MG63 (cell line): ENCODE measurements around the gene MUC12. TPM values are rescaled to one million over a fixed set of nuclear protein-coding genes. Genes with fewer than 3 reads are reported as not detected.

ENCODE experiments used
- DNase-seq: peaks from one replicate; pipeline ENCODE4 v3.0.0-alpha.2; 2020
- H3K27me3 ChIP-seq: fragments of 250-450 bp; sonication (Bioruptor Pico); 2 replicates; pipeline ENCODE4 v1.5.1; 2020; ENCODE audit warnings: mild to moderate bottlenecking, moderate library complexity
- H3K36me3 ChIP-seq: fragments of 250-450 bp; sonication (Bioruptor Pico); 2 replicates; pipeline ENCODE4 v1.5.1; 2020; ENCODE audit warnings: mild to moderate bottlenecking, moderate library complexity
- H3K4me3 ChIP-seq: fragments of 250-450 bp; sonication (Bioruptor Pico); 2 replicates; pipeline ENCODE4 v1.5.1; 2020; ENCODE audit warnings: mild to moderate bottlenecking, moderate library complexity
- H3K9me3 ChIP-seq: fragments of 250-450 bp; sonication (Bioruptor Pico); 2 replicates; pipeline ENCODE4 v1.5.1; 2020; ENCODE audit warnings: mild to moderate bottlenecking, moderate library complexity
- total RNA-seq: library from RNA; depleted of rRNA; stranded (reverse); fragments of >200 nt; shearing (Covaris generic); gene quantifications from 2 replicates; pipeline ENCODE4 v1.2.3, GENCODE V29; 2014; ENCODE audit warnings: low replicate concordance

MUC12 gene
- total RNA-seq, 1 experiment from 2014 or later: not detected

GRCh38 chr7:100949933-100950443 is 19.4 kb upstream of the MUC12 start:
- no peak for DNase-seq
- Histone ChIP-seq H3K36me3 (no peaks in the 10 kb centered on the region), H3K9me3 (no peaks in the 10 kb centered on the region), H3K27me3 (no peaks in the 10 kb centered on the region), H3K4me3 (no peak overlapping the region)

- Histone ChIP-seq H3K27me3 (no peaks in the 10 kb centered on the region), H3K4me3 (no peak overlapping the region), H3K9me3 (no peaks in the 10 kb centered on the region), H3K36me3 (no peaks in the 10 kb centered on the region)
- no peak for DNase-seq
These were observed 18.2 kb upstream of the MUC12 start for GRCh38 chr7:100951172-100951571.

DNA sequence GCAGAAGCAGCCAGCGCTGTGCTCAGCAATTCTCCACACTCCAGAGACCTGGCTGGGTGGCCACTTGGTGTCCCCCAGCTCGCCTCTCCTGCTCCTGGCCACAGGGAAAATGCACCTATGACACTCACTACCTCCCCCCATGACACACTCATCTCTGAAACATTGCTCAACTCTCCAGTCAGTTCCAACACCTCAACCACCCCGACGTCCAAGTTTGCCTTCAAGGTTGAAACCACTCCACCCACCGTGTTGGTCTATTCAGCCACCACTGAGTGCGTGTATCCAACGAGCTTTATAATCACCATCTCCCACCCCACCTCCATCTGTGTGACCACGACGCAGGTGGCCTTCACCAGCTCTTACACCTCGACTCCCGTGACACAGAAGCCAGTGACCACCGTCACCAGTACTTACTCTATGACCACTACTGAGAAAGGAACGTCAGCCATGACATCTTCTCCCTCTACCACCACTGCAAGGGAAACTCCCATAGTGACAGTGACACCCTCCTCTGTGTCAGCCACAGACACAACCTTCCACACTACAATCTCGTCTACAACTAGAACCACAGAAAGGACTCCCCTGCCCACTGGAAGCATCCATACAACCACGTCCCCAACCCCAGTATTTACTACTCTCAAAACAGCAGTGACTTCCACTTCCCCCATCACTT is 17.3 kb upstream of the MUC12 start:
- DNase-seq: no peak

GRCh38 chr7:100952641-100953040 is 16.7 kb upstream of the MUC12 start:
- Histone ChIP-seq H3K9me3 (no peaks in the 10 kb centered on the region), H3K4me3 (no peak overlapping the region), H3K36me3 (no peaks in the 10 kb centered on the region), H3K27me3 (peaks cover 3% of the 10 kb centered on the region; the same call in 1 of the 2 replicates)
- DNase-seq: no peak

More for the DNA sequence above, 17.3 kb upstream of the MUC12 start:
- H3K4me3 ChIP-seq: no peak overlapping the region
- H3K27me3 ChIP-seq: peaks cover 3% of the 10 kb centered on the region; the same call in 1 of the 2 replicates
- H3K36me3 ChIP-seq: no peaks in the 10 kb centered on the region
- H3K9me3 ChIP-seq: no peaks in the 10 kb centered on the region

DNA sequence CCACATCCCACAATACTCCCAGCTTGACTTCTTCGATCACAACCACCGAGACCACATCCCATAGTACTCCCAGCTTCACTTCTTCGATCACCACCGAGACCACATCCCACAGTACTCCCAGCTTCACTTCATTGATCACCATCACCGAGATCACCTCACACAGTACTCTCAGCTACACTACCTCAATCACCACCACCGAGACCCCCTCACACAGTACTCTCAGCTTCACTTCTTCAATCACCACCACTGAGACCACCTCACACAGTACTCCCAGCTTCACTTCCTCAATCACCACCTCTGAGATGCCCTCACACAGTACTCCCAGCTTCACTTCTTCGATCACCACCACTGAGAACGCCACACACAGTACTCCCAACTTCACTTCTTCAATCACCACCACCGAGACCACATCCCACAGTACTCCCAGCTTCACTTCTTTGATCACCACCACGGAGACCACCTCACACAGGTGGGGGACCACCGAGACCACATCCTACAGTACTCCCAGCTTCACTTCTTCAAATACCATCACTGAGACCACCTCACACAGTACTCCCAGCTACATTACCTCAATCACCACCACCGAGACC is 11.4 kb upstream of the MUC12 start:
- no peaks in the 10 kb centered on the region for H3K9me3 ChIP-seq
- no peaks in the 10 kb centered on the region for H3K36me3 ChIP-seq
- no peak for DNase-seq
- peaks cover 10% of the 10 kb centered on the region for H3K27me3 ChIP-seq
- H3K4me3 ChIP-seq: no peak overlapping the region

GRCh38 chr7:100959894-100960293 is 9.5 kb upstream of the MUC12 start:
- Histone ChIP-seq H3K4me3 (no peak overlapping the region), H3K36me3 (no peaks in the 10 kb centered on the region), H3K27me3 (peaks cover 20% of the 10 kb centered on the region), H3K9me3 (no peaks in the 10 kb centered on the region)
- no peak for DNase-seq

GRCh38 chr7:100962537-100962936 is 6.8 kb upstream of the MUC12 start:
- Histone ChIP-seq H3K9me3 (no peaks in the 10 kb centered on the region), H3K4me3 (no peak overlapping the region), H3K27me3 (peaks cover 41% of the 10 kb centered on the region), H3K36me3 (no peaks in the 10 kb centered on the region)
- no peak for DNase-seq

- Histone ChIP-seq H3K9me3 (no peaks in the 10 kb centered on the region), H3K4me3 (no peak overlapping the region), H3K27me3 (peaks cover 42% of the 10 kb centered on the region), H3K36me3 (no peaks in the 10 kb centered on the region)
- DNase-seq: no peak
These were observed 6.0 kb upstream of the MUC12 start for GRCh38 chr7:100963386-100963785.

DNA sequence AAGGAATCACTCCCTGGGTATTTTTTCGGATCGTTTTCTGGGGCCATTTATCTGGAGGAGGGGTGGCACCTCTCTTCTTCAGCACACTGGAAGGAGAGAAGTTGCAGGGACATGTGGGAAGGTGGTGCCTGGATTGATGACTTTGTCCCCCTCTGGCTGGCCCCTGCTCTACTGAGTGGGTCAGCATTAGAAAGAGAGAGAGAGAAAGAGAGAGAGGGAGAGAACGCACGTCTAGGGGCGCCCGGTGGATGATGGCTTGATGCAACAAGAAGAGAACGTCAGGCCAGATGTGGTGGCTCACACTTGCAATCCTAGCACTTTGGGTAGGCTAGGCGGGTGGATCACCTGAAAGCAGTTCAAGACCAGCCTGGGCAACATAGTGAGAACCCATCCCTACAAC is 5.5 kb upstream of the MUC12 start:
- H3K4me3 ChIP-seq: no peak overlapping the region
- no peaks in the 10 kb centered on the region for H3K9me3 ChIP-seq
- DNase-seq: no peak
- H3K36me3 ChIP-seq: no peaks in the 10 kb centered on the region
- peaks cover 42% of the 10 kb centered on the region for H3K27me3 ChIP-seq

DNA sequence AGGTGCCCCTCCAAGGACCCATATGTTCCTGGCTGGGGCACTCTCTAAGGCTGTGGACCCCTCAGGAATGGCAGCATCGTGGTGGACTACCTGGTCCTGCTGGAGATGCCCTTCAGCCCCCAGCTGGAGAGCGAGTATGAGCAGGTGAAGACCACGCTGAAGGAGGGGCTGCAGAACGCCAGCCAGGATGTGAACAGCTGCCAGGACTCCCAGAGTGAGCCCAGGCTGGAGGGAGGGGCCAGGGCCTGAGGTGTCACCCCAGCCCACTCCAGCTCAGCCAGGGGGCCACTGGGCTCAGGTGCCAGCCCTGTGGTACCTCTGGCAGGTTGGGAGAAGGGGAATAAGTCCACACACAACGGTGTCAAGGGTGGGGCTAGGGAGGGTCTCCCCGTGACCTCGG is 4.7 kb upstream of the MUC12 start:
- H3K36me3 ChIP-seq: no peaks in the 10 kb centered on the region
- H3K9me3 ChIP-seq: no peaks in the 10 kb centered on the region
- H3K27me3 ChIP-seq: peaks cover 42% of the 10 kb centered on the region
- DNase-seq: no peak
- H3K4me3 ChIP-seq: no peak overlapping the region

DNA sequence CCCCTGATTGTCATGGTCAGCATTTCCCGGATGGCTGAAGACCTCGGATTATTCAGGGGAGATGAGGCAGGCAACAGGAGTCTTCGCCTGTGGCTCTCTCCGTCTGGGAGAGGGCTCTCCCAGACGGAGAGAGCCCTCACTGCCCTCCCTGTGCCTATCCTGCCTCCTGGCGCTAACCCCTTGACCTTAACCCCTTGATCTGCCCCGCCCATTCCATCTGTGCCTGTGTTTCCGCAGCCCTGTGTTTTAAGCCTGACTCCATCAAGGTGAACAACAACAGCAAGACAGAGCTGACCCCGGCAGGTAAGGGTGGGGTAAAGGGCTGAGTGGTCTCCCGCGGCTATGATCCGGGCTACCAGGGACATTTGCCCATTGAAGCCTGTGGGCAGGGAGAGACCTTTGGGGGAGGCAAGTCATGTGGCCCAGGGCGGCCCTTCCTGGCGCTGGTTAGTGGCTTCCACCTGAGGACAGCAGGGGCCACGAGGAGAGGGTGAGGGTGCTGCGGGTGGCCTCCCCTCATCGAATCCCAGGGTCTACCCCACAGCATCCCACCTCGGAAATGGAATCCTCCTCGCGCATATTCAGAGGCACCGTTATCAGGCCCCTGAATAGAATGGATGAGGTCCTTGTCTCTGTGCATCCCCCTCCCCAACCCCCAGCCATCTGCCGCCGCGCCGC is 4.2 kb upstream of the MUC12 start:
- H3K4me3 ChIP-seq: no peak overlapping the region
- H3K9me3 ChIP-seq: no peaks in the 10 kb centered on the region
- H3K27me3 ChIP-seq: peaks cover 40% of the 10 kb centered on the region
- DNase-seq: no peak
- no peaks in the 10 kb centered on the region for H3K36me3 ChIP-seq

DNA sequence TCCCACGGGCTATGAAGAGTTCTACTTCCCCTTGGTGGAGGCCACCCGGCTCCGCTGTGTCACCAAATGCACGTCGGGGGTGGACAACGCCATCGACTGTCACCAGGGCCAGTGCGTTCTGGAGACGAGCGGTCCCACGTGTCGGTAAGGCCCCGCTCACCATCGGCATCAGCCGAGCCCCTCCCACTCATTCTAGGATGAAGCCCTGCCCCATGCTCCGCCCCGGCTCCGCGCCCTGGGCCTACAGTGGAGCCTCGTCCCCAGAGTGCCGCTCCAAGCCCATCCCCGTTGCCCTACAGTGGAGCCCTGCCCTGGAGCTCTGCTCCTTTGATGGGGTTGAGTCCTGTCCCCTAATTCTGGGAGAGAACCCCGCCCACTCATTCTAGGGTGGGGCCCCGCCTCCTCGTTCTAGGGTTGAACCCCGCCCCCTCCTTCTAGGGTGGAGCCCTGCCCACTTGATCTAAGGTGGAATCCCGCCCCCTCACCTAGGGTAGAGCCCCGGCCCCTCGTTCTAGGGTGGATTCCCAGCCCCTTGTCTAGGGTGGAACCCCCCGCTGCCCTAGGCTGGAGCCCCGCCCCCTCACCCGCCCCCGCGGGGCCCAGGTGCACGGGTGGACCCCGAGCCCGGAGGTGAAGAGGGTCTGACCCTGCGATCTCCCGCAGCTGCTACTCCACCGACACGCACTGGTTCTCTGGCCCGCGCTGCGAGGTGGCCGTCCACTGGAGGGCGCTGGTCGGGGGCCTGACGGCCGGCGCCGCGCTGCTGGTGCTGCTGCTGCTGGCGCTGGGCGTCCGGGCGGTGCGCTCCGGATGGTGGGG is 3.4 kb upstream of the MUC12 start:
- DNase-seq: peak; percentile 66
- Histone ChIP-seq H3K4me3 (no peak overlapping the region), H3K9me3 (no peaks in the 10 kb centered on the region), H3K27me3 (peaks cover 36% of the 10 kb centered on the region), H3K36me3 (no peaks in the 10 kb centered on the region)

GRCh38 chr7:100966542-100967291 is 2.6 kb upstream of the MUC12 start:
- Histone ChIP-seq H3K9me3 (no peaks in the 10 kb centered on the region), H3K27me3 (peaks cover 34% of the 10 kb centered on the region), H3K4me3 (no peak overlapping the region), H3K36me3 (no peaks in the 10 kb centered on the region)
- no peak for DNase-seq

- DNase-seq: no peak
- no peaks in the 10 kb centered on the region for H3K36me3 ChIP-seq
- peaks cover 34% of the 10 kb centered on the region for H3K27me3 ChIP-seq
- H3K9me3 ChIP-seq: no peaks in the 10 kb centered on the region
- H3K4me3 ChIP-seq: no peak overlapping the region
These were observed 2.0 kb upstream of the MUC12 start for GRCh38 chr7:100967292-100967863.

- H3K4me3 ChIP-seq: no peak overlapping the region
- no peaks in the 10 kb centered on the region for H3K9me3 ChIP-seq
- H3K36me3 ChIP-seq: no peaks in the 10 kb centered on the region
- H3K27me3 ChIP-seq: peaks cover 34% of the 10 kb centered on the region
- DNase-seq: no peak
These were observed 1.3 kb upstream of the MUC12 start for GRCh38 chr7:100968031-100968430.

DNA sequence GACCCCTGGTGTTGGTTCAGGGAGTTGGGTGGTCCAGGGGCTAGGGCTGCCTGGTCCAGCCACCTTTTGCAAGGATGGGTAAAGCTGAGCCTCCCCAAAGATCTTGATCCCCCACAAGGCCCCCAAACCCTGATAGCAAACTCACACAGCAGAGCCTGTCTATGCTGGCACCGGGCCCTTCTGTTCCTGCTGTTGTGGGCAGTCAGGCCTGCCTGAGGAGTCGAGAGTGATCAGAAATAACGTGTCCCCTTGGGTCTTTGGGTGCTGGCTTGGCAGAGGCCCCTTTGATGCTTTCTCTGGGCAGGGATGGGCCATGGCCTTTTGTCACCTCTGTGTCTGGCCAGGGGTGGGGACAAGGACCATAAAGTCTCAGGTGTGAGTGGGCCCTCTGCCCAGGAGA is 715 bp upstream of the MUC12 start:
- Histone ChIP-seq H3K4me3 (no peak overlapping the region), H3K27me3 (peaks cover 31% of the 10 kb centered on the region), H3K36me3 (no peaks in the 10 kb centered on the region), H3K9me3 (no peaks in the 10 kb centered on the region)
- no peak for DNase-seq
